ENCODE measurements around the gene ALS2.
"Not testable (repeated sequence)": the region's sequence is repeated elsewhere in the genome, so short reads cannot be mapped to it uniquely, and the experiment has no call there.

Gene ALS2

GRCh38 chr2:201775326-201775725 lies 5.4 kb downstream of the ALS2 start:
- in situ Hi-C loops (cut with HindIII; ENCODE audit: low sequenced_read_pairs), result no loop called here
- H3K4me3 ChIP-seq (ENCODE audit: low read depth, low read length), result no peak overlapping the region

GRCh38 chr2:201774546-201774945 lies 6.2 kb downstream of the ALS2 start:
- no peak for DNase-seq (ENCODE audit: low read depth)
- H3K4me3 ChIP-seq (ENCODE audit: low read depth, low read length), result no peak overlapping the region
- TF ChIP-seq CTCF (IDR thresholded peaks at IDR 0.05; ENCODE audit: low read depth, low read length, missing control alignments), result no peak
- in situ Hi-C loops (cut with HindIII; ENCODE audit: low sequenced_read_pairs), result no loop called here

More at GRCh38 chr2:201775326-201775725, 5.4 kb downstream of the ALS2 start:
- no peak for DNase-seq (ENCODE audit: low read depth)
- TF ChIP-seq CTCF (IDR thresholded peaks at IDR 0.05; ENCODE audit: low read depth, low read length, missing control alignments), result no peak

GRCh38 chr2:201773990-201774389 lies 6.7 kb downstream of the ALS2 start:
- DNase-seq (ENCODE audit: low read depth), result no peak
- in situ Hi-C loops (cut with HindIII; ENCODE audit: low sequenced_read_pairs), result no loop called here
- H3K4me3 ChIP-seq (ENCODE audit: low read depth, low read length), result no peak overlapping the region
- TF ChIP-seq CTCF (IDR thresholded peaks at IDR 0.05; ENCODE audit: low read depth, low read length, missing control alignments), result no peak

GRCh38 chr2:201769666-201770373 lies 10.9 kb downstream of the ALS2 start:
- in situ Hi-C loops (cut with HindIII; ENCODE audit: low sequenced_read_pairs), result no loop called here
- no peak for DNase-seq (ENCODE audit: low read depth)
- no peak overlapping the region for H3K4me3 ChIP-seq (ENCODE audit: low read depth, low read length)
- no peak for TF ChIP-seq CTCF (IDR thresholded peaks at IDR 0.05; ENCODE audit: low read depth, low read length, missing control alignments)

GRCh38 chr2:201768918-201769317 lies 11.8 kb downstream of the ALS2 start:
- no peak overlapping the region for H3K4me3 ChIP-seq (ENCODE audit: low read depth, low read length)
- no peak for TF ChIP-seq CTCF (IDR thresholded peaks at IDR 0.05; ENCODE audit: low read depth, low read length, missing control alignments)
- in situ Hi-C loops (cut with HindIII; ENCODE audit: low sequenced_read_pairs), result no loop called here
- DNase-seq (ENCODE audit: low read depth), result peak; percentile 28

GRCh38 chr2:201765799-201766198 lies 14.9 kb downstream of the ALS2 start:
- no peak for TF ChIP-seq CTCF (IDR thresholded peaks at IDR 0.05; ENCODE audit: low read depth, low read length, missing control alignments)
- in situ Hi-C loops (cut with HindIII; ENCODE audit: low sequenced_read_pairs), result no loop called here
- no peak overlapping the region for H3K4me3 ChIP-seq (ENCODE audit: low read depth, low read length)
- DNase-seq (ENCODE audit: low read depth), result no peak

GRCh38 chr2:201764469-201764868 lies 16.3 kb downstream of the ALS2 start:
- in situ Hi-C loops (cut with HindIII; ENCODE audit: low sequenced_read_pairs); DNase-seq (ENCODE audit: low read depth); H3K4me3 ChIP-seq (ENCODE audit: low read depth, low read length): not testable (repeated sequence)

Data from astrocyte of the cerebellum (primary cell).